ENCODE results near the gene SFXN3.

SFXN3 gene

GRCh38 chr10:101031128-101031795, at the start of gene SFXN3, which contains the start of gene PDZD7:
Gene SFXN3 (plus strand): TSS chr10:101031234. CDS start chr10:101034695, 3,461 bp downstream.
Gene PDZD7 (minus strand): TSS chr10:101031129. CDS start chr10:101030219, 910 bp downstream.
- peak; percentile 98 for DNase-seq (ENCODE audit: low read depth, low spot score)

GRCh38 chr10:100982916-100983830, 47.9 kb upstream of the SFXN3 start:
- DNase-seq (ENCODE audit: low read depth, low spot score) = no peak

DNA sequence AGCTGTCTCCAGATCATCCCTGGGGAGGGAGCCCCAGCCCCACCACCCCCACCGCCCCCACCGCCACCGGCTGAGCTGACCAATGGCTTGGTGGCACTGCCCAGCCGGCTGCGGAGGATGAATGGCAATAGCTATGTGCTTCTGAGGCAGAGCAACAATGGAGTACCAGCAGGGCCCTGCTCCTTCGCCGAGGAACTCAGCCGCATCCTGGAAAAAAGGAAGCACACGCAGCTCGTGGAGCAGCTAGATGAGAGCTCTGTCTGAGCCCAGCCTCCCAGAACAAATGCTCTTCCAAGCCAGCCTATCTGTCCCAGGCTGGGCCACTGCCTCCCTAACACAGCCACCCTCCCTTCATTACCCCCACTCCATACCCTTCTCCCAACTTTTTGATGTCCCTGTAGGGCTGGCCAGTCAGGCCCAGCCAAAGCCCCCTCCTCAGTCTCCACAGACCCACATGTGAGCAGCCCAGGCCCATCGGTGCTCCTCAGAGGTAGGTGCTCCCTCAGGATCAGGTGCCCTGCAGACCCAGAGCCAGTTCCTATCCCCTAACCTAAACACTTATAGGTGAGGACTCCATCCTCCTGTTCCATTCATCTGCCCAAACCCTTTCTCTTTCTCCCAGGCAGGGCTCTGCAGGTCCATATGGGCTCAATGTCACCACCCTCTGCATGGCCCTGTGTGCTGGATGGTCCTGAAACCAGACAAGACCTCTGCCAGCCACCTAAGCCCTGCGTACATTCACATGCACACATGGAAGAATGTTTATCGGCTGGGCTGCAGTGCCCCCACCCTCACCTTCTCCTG, 47.0 kb upstream of the SFXN3 start:
- no peak for DNase-seq (ENCODE audit: low read depth, low spot score)

DNA sequence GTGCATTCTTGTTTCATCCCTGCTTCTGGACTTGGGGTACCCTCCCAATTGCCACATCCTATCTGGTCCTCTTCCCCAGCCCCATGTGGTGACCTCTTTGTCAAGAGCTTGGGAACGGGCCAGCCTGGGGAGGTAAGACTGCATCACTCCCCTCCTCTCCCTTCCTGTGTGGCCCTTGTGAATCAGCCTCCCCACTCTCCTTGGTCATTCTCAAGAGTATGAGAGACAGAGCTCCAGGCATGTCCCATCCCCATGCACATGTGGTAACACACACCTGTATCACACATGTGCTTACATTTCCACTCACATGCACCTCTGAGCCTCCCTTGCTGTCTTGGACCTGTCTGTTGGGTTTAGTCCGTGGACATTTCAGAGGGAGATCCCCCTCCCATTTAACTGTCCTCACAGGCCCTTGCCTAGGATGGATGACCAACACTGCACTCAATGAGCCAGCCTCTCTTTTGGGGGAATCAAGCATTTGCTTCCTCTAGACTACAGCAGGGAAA, 46.3 kb upstream of the SFXN3 start:
- DNase-seq (ENCODE audit: low read depth, low spot score) = no peak

DNA sequence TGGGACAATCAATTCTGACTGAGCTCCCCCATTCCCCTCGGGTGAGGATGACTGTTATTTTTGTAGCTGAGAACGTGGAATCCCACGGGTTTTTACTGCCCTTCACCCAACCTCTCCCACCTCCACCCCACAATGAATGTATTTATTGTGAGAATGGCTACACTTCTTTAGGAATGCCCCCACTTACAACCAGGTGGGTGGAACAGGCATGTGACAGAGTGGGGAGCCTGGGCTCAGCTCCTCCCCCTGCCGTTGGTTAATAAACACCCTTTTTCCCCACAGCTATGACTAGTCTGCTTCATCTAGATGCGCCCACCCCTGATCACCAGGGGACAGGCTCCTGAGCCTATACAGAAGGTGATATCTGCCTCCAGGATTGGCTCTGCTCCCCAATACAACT, 45.7 kb upstream of the SFXN3 start:
- DNase-seq (ENCODE audit: low read depth, low spot score) = no peak

DNA sequence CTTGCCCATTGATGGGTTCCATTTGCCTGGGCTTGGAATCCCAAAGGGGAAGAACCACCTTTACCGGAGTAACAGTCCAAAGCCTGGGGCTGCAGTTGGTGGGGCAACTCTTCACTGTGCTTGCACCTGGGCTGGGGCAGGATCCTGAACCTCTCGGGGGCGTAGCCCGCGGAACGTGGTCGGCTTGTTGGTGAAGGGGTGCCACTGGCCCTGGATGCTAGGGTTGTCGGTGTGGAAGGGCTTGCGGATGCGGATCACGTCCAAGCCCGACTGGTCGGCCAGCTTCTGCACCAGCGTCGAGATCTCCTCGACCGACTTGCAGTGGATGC, 44.4 kb upstream of the SFXN3 start:
- DNase-seq (ENCODE audit: low read depth, low spot score) = no peak

- peak; percentile 87 for DNase-seq (ENCODE audit: low read depth, low spot score)
These were observed 43.9 kb upstream of the SFXN3 start, which contains the start of the genes MRPL43 and TWNK for GRCh38 chr10:100986952-100987684. Gene MRPL43 (minus strand): TSS chr10:100987497. CDS start chr10:100987443, 54 bp downstream. Gene TWNK (plus strand): TSS chr10:100987543. CDS start chr10:100988211, 668 bp downstream.

- DNase-seq (ENCODE audit: low read depth, low spot score) = no peak
These were observed 43.4 kb upstream of the SFXN3 start for GRCh38 chr10:100987685-100988049.

- DNase-seq (ENCODE audit: low read depth, low spot score) = no peak
These were observed 42.9 kb upstream of the SFXN3 start for GRCh38 chr10:100988166-100988565.

DNA sequence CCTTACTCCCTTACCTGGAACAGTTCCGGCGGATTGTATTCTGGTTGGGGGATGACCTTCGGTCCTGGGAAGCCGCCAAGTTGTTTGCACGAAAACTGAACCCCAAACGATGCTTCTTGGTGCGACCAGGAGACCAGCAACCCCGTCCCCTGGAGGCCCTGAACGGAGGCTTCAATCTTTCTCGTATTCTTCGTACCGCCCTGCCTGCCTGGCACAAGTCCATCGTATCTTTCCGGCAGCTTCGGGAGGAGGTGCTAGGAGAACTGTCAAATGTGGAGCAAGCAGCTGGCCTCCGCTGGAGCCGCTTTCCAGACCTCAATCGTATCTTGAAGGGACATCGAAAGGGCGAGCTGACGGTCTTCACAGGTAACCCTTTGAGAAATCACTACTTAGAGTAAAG, 41.9 kb upstream of the SFXN3 start:
- no peak for DNase-seq (ENCODE audit: low read depth, low spot score)

DNA sequence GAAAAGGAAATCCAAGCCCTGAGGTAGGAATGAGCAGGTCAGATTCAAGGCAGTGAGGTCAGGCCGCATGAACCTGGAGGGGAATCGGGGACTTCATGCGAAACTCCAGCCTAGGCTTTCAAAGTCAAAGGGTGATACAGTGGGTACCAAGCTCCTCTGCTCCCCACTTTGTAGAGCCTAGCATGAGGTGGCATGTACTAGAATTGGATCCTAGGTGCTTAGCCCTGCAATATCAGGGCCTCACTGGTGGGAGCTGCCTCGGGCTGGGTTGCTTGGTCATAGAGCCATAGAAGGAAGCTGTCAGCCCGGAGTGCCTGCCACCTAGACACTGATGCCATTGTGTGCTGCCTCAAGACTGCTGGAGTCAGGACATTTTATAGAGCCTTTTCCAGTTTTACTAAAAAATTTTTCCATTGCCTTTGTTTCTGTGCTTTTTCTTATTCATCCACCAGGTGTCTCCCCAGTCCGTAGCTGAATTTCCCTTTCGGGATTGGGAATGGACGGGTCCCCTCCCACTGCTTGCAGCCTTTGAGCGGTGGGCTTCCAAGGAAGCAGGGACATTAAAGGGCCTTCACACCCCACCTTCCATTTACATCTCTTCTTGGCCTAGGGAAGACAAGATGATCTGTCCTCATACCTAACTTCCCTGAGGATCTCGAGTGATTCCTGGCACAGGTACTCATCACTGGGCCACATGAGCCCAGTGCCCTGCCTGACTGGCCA, 36.9 kb upstream of the SFXN3 start:
- peak; percentile 63 for DNase-seq (ENCODE audit: low read depth, low spot score)

- DNase-seq (ENCODE audit: low read depth, low spot score) = no peak
These were observed 35.9 kb upstream of the SFXN3 start for GRCh38 chr10:100995181-100995580.

GRCh38 chr10:100996678-100997359, 34.2 kb upstream of the SFXN3 start:
- DNase-seq (ENCODE audit: low read depth, low spot score) = peak; percentile 62

- peak; percentile 91 for DNase-seq (ENCODE audit: low read depth, low spot score)
These were observed 33.5 kb upstream of the SFXN3 start for GRCh38 chr10:100997360-100998182.

DNA sequence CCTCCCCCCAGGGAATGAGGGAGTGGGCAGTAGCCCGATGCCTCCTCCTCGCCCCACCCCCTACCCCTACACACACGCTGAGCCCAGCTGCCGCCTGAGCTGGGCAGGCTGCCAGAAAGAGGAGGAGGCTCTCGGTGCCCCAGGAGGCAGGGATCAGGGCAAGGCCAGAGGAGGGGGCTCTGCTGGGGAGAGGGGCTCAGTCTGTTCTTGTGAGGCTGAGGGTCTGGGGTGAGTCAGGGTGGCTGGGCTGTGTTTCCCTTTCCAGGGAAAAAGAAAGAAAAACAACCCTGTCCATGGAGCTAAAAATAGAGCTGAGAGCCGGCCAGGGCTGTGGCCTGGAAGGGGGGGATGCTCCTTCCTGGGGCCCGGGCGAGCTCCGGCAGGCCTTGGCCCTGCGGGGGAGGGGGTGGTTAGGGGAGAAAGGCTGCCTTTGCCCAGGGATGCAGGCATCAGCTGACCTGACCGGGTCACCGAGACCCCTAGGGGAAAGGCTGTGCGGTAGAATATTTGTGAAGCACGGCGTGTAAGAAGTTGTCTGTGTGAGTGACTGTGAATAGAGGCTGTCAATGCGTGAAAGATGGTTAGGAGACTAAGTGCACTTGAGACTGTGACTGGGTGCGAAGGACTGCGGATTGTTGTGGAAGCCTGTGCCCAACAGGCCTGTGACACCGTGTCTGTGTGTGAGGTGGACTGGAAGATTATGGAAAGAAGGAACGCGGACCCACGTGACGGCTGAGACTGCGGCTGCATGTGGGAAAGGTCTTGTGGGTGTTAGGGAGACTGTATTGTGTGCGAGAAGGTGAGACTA, 32.6 kb upstream of the SFXN3 start:
- DNase-seq (ENCODE audit: low read depth, low spot score) = peak; percentile 91

- DNase-seq (ENCODE audit: low read depth, low spot score) = peak; percentile 91
These were observed 31.9 kb upstream of the SFXN3 start for GRCh38 chr10:100998991-100999741.

- no peak for DNase-seq (ENCODE audit: low read depth, low spot score)
These were observed 31.3 kb upstream of the SFXN3 start, which contains the start of gene LZTS2 for GRCh38 chr10:100999742-101000126. Gene LZTS2 (plus strand): TSS chr10:100999808. CDS start chr10:101002539, 2,731 bp downstream.
